CD4-positive, CD25-positive, alpha-beta regulatory T cell (primary cell): ENCODE data around the gene CREBBP. TPM values are rescaled to one million over a fixed set of nuclear protein-coding genes. Genes with fewer than 3 reads are reported as not detected.

Experiments used
- ATAC-seq, 2 donors: fragments of 150-1000 bp; cut with Tn5 transposase; one replicate each; pipeline ENCODE4 v1.10.0; 2021; ENCODE audit warnings: low read depth in 2 of 2, moderate number of reproducible peaks in 2 of 2, moderate library complexity in 1 of 2
- DNase-seq, 3 donors: peaks; one replicate each; pipeline versions ENCODE4 v3.0.0 to v3.0.0-alpha.2; 2012 to 2022; ENCODE audit warnings: mixed read lengths in 1 of 3
- H3K27ac ChIP-seq: one replicate; pipeline ENCODE4 v1.7.0; 2013; ENCODE audit warnings: mild to moderate bottlenecking, low read length; ENCODE audit not compliant: insufficient read depth, poor library complexity, severe bottlenecking
- H3K27me3 ChIP-seq: one replicate; pipeline ENCODE4 v1.7.0; 2013; ENCODE audit warnings: low read length; ENCODE audit not compliant: control insufficient read depth, insufficient read depth
- H3K36me3 ChIP-seq: one replicate; pipeline ENCODE4 v1.7.0; 2013; ENCODE audit warnings: mild to moderate bottlenecking, low read length, moderate library complexity; ENCODE audit not compliant: control insufficient read depth, insufficient read depth
- H3K4me1 ChIP-seq: 2 replicates; pipeline ENCODE4 v1.7.0; 2013; ENCODE audit warnings: mild to moderate bottlenecking, low read length; ENCODE audit not compliant: insufficient read depth, control insufficient read depth, poor library complexity, severe bottlenecking
- H3K4me3 ChIP-seq: one replicate; pipeline ENCODE4 v1.7.0; 2013; ENCODE audit warnings: low read depth, mild to moderate bottlenecking, low read length, moderate library complexity
- H3K9me3 ChIP-seq, 2 experiments: 1 replicate in 1 of 2; 2 replicates in 1 of 2; pipeline ENCODE4 v1.7.0; 2013; ENCODE audit warnings: low read length in 2 of 2, mild to moderate bottlenecking in 1 of 2, moderate library complexity in 1 of 2; ENCODE audit not compliant: control insufficient read depth in 2 of 2
- H3K27ac Mint-ChIP-seq, 3 donors: one replicate each; pipeline ENCODE4 v1.8.0; 2020 to 2022; ENCODE audit warnings: mild to moderate bottlenecking in 3 of 3, mixed read lengths in 3 of 3, moderate library complexity in 2 of 3
- H3K27me3 Mint-ChIP-seq: one replicate; pipeline ENCODE4 v1.8.0; 2022; ENCODE audit warnings: mild to moderate bottlenecking, mixed read lengths
- H3K36me3 Mint-ChIP-seq: one replicate; pipeline ENCODE4 v1.8.0; 2020; ENCODE audit warnings: mixed read lengths
- H3K4me1 Mint-ChIP-seq, 4 donors: one replicate each; pipeline ENCODE4 v1.8.0; 2020 to 2022; ENCODE audit warnings: mixed read lengths in 4 of 4, mild to moderate bottlenecking in 1 of 4
- H3K4me3 Mint-ChIP-seq, 4 donors: one replicate each; pipeline ENCODE4 v1.8.0; 2020 to 2022; ENCODE audit warnings: mild to moderate bottlenecking in 4 of 4, mixed read lengths in 4 of 4, moderate library complexity in 3 of 4
- H3K9me3 Mint-ChIP-seq, 7 donors: one replicate each; pipeline ENCODE4 v1.8.0; 2020 to 2022; ENCODE audit warnings: mixed read lengths in 7 of 7, mild to moderate bottlenecking in 3 of 7, moderate library complexity in 2 of 7
- polyA plus RNA-seq, 4 donors: library from polyadenylated mRNA; unstranded; fragments of 300-500 nt; fragmentation: Illumina TruSeq; gene quantifications; one replicate each; pipeline ENCODE4 v1.2.3, GENCODE V29; 2021
- total RNA-seq: library from RNA; stranded (reverse); gene quantifications from one replicate; pipeline ENCODE4 v1.2.3, GENCODE V29; 2022

CREBBP gene
- total and polyA plus RNA-seq, 5 donors from 2014 or later = 3.3 to 192 (median 4.1) TPM

DNA sequence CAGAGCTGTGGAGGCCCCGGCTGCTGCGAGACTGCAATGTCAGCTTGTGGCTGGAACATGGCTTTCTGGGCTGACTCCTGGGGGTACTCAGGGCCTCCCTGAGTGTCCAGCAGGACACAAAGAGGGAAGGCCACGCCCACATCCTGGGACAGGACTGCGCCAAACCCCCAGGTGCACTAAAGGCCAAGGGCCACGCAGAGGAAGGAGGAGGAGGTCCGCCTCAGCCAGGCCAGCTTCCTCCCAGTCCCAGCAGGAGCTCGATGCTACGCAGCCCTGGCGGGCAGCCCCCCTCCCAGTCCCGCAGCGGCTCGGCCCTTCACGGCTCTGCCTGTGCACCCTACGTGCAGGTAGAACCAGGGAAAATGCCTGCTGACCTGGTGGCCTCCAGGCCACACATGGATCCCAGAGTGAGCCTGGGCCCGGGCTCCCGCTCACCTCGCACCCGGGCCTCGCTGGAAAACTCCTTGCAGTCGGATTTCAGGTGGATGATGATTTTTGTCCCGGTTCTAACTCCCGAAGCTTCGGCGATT lies 204.8 kb downstream of the CREBBP start:
- Mint-ChIP-seq H3K27me3 (no peaks in the 10 kb centered on the region), H3K4me3 (no peak overlapping the region), H3K4me1 (no peaks in the 10 kb centered on the region), H3K27ac (no peak overlapping the region), H3K36me3 (peaks cover 26% of the 10 kb centered on the region), H3K9me3 (no peaks in the 10 kb centered on the region)
- Histone ChIP-seq H3K27ac (no peak overlapping the region), H3K9me3 (no peaks in the 10 kb centered on the region), H3K4me3 (no peak overlapping the region), H3K27me3 (no peaks in the 10 kb centered on the region), H3K4me1 (no peaks in the 10 kb centered on the region), H3K36me3 (peaks cover 29% of the 10 kb centered on the region)
- ATAC-seq (no peak), DNase-seq (no peak)

Other genes starting within 250 kb of the CREBBP start
- 41.9 TPM for gene DNASE1, start 226.0 kb downstream of the CREBBP start, total RNA-seq
- gene DNASE1, start 226.0 kb downstream of the CREBBP start, polyA plus RNA-seq = 1 to 10 TPM; 1.6 to 4.0 (median 3.6) TPM
- 65.0 TPM for gene TRAP1, start 163.2 kb downstream of the CREBBP start, total RNA-seq
- gene TRAP1, start 163.2 kb downstream of the CREBBP start, polyA plus RNA-seq = 10 to 100 TPM; 38.7 to 59.5 (median 44.4) TPM
- 7.8 TPM for gene ADCY9, start 235.7 kb upstream of the CREBBP start, total RNA-seq
- under 1 TPM; 0.06 to 0.37 (median 0.17) TPM for gene ADCY9, start 235.7 kb upstream of the CREBBP start, polyA plus RNA-seq